GM12872 (cell line): ENCODE data around the gene MYL3.

Experiments
- CTCF ChIP-seq: IDR thresholded peaks from 3 replicates; pipeline ENCODE4 v1.5.1; 2011; ENCODE audit warnings: low read depth, mild to moderate bottlenecking, low read length, moderate library complexity; ENCODE audit not compliant: insufficient read depth

MYL3 gene

GRCh38 chr3:46907271-46907670 lies 44.0 kb upstream of the MYL3 start:
- no peak for TF ChIP-seq CTCF

- no peak for TF ChIP-seq CTCF
Measured at GRCh38 chr3:46906471-46907058, 43.3 kb upstream of the MYL3 start.

GRCh38 chr3:46905661-46906451 lies 42.6 kb upstream of the MYL3 start:
- no peak for TF ChIP-seq CTCF

GRCh38 chr3:46905213-46905560 lies 41.9 kb upstream of the MYL3 start:
- TF ChIP-seq CTCF, result no peak

GRCh38 chr3:46904303-46905212 lies 41.3 kb upstream of the MYL3 start:
- TF ChIP-seq CTCF, result no peak

GRCh38 chr3:46903341-46904302 lies 40.4 kb upstream of the MYL3 start:
- TF ChIP-seq CTCF, result no peak
